GM12875 (cell line): ENCODE data around the gene XPNPEP1.

Source experiments
- H3K4me3 ChIP-seq: one replicate; pipeline ENCODE4 v1.5.1; 2011; ENCODE audit warnings: low read depth, low read length, control low read depth
- TF ChIP-seq, protein P1 (sequence below): IDR thresholded peaks from 2 replicates; pipeline ENCODE4 v1.5.1; 2011; ENCODE audit warnings: low read depth, mild to moderate bottlenecking, control low read depth, inconsistent platforms, low read length, moderate library complexity, borderline replicate concordance; ENCODE audit not compliant: insufficient read depth

Gene XPNPEP1

DNA sequence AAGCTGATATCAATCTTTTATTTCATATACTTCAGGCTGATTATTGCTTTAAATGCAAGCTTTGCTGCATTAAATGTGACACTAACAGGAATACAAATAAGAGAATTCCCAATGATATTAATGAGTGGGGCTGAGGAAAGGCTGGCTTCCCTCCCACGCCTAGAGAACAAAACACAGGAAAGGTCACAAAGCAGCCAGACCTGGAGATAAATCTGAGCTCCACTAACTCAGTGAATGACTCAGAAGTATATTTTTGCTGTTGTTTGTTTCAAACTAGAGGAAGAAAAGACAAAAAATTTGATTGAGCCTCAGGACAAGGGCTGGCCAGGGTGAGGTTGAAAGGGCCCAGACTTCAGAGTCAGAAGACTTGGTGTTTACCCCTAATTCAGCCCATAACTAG is 88.1 kb downstream of the XPNPEP1 start:
- TF ChIP-seq, protein P1, sequence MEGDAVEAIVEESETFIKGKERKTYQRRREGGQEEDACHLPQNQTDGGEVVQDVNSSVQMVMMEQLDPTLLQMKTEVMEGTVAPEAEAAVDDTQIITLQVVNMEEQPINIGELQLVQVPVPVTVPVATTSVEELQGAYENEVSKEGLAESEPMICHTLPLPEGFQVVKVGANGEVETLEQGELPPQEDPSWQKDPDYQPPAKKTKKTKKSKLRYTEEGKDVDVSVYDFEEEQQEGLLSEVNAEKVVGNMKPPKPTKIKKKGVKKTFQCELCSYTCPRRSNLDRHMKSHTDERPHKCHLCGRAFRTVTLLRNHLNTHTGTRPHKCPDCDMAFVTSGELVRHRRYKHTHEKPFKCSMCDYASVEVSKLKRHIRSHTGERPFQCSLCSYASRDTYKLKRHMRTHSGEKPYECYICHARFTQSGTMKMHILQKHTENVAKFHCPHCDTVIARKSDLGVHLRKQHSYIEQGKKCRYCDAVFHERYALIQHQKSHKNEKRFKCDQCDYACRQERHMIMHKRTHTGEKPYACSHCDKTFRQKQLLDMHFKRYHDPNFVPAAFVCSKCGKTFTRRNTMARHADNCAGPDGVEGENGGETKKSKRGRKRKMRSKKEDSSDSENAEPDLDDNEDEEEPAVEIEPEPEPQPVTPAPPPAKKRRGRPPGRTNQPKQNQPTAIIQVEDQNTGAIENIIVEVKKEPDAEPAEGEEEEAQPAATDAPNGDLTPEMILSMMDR, result no peak
- no peak overlapping the region for H3K4me3 ChIP-seq

DNA sequence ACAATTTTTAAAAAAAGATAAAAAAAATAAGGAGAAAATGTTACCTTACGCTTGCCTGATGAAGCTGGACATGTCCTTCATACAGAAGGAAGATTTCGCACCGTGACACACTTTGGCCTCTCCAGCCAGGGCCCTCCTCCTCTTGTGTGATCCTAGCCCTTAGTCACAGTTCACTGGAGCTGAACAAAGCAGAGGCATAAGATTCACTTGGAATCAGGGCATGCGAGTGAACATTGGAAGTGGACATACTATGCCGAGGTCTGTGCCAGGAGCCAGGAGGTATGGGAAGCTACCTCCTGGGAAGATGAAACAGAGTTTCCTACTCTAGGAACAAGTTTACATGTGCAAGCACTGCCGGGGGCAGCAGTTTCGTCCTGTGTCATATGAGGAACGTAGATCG is 91.5 kb downstream of the XPNPEP1 start:
- TF ChIP-seq, protein P1, result no peak

DNA sequence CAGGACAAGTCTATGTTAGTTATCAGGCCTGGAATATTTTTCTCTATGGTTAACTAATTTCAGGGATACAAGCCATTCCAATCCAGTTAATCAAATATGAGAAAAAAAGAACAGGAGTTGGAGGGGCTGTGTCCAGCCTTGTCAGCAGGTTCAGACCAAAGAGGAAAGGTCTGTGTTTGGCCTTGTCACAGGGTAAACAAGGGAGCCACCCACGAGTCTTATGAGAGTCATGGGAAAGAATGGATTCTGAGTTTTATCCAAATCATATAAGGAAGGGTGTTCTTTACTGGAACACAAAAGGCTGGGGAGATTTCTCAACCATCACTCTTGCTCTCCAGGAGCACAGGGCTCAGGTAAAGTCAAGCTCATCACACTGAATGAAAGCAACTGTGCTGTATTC is 99.1 kb downstream of the XPNPEP1 start:
- no peak overlapping the region for H3K4me3 ChIP-seq
- TF ChIP-seq, protein P1, result no peak

More for the DNA sequence above, 91.5 kb downstream of the XPNPEP1 start:
- no peak overlapping the region for H3K4me3 ChIP-seq

DNA sequence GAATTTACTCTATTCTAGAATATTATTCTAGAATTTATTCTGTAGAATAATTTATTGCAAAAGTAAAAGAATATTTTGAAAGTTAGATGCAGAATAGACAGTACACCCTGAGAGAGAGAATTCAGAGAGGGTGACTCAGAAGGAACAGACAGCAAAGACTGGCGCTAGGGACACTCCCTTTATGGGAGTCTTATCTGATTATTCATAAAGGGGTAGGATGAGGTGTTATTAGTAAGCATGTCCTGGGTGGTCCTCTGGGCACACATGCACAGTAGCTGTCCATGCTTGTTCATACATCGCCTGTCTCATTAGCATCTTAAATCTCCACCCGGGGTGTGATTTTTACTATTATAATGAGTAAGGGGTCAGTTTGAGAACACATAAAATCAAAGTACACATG is 100.1 kb downstream of the XPNPEP1 start:
- H3K4me3 ChIP-seq, result no peak overlapping the region
- TF ChIP-seq, protein P1, result no peak

DNA sequence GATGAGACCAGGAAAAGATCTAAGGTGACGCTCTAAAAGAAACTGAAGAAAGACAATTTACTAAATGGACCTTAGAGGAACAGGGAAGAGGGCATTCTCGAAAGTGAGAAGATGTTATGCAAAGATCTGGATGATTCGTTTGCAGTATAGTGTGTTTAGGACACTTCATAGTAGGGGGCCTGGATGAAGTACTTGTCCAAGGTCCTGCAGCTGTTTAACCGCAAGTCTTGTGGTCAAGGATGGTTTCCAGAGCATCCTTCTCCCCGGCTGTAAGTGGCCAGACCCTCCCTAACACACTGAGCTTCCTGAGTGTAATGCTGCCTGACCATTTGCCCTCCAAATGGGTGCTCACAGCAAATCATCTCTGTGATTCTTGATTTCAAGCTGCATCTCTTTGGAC is 101.6 kb downstream of the XPNPEP1 start:
- H3K4me3 ChIP-seq, result no peak overlapping the region

DNA sequence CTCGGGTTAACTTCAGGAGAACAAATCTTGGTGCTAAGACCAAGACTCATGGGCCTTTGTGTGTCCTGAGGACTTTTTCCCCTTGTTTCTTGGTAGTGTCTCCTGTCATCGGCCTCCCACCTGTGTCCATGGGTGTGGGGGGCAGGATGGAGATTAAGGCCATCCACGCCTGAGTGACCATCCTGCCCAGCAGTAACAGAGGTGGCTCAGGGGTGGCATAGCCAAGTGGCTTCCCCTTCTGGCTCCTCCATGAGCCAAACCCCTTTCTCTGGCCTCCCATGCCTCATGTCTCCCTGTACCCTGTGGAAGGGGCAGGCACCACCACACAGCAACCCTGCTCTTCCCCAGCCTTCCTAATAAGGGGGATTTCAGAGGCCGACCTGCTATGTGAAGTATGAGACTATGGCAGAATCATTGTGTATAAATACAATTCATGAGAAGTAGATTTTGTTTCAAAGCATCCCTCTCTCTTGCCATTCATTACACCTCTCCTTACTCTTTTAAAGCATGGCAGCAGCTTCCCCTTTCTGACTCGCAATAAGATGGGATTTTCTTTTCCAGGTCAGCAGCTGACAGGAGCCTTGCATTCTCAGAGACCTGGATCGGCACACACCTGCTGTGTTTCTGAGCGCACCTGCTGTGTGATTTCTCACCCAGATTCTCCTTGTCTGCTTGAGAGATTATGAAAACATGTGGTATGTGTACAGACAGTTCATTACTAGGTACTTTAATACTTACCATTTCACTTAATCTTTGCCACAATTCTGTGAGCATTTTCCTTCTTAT is 102.5 kb downstream of the XPNPEP1 start:
- TF ChIP-seq, protein P1, result no peak
- H3K4me3 ChIP-seq, result no peak overlapping the region

More for the DNA sequence above, 101.6 kb downstream of the XPNPEP1 start:
- TF ChIP-seq, protein P1, result no peak

DNA sequence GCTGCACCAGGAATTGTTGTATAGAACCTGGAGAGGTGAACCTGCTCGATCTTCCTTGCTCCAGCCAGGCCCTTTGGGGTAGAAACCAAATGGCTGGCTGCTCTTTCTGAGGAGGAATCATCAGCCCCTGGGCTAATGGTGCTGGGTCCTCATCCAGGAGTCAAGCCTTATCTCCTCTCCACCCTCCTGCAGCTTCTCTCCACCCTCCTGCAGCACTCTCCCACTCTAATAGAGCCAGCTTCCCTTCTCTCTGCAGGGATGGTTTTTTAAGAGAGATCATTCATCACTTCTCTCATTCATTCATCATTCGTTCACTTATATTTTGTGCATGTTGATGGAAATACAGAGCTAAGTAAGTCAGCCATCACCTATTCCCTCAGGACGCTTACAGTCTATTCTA is 103.5 kb downstream of the XPNPEP1 start:
- no peak overlapping the region for H3K4me3 ChIP-seq
- TF ChIP-seq, protein P1, result no peak
